Measurements from ENCODE around the gene SLC44A1.

Gene SLC44A1

GRCh38 chr9:105307591-105308130 is 63.2 kb downstream of the SLC44A1 start:
- DNase-seq = no peak

GRCh38 chr9:105308461-105309341 is 64.2 kb downstream of the SLC44A1 start:
- DNase-seq = no peak

GRCh38 chr9:105309531-105309931 is 65.1 kb downstream of the SLC44A1 start:
- DNase-seq = no peak

GRCh38 chr9:105311306-105311705 is 66.9 kb downstream of the SLC44A1 start:
- DNase-seq = no peak

DNA sequence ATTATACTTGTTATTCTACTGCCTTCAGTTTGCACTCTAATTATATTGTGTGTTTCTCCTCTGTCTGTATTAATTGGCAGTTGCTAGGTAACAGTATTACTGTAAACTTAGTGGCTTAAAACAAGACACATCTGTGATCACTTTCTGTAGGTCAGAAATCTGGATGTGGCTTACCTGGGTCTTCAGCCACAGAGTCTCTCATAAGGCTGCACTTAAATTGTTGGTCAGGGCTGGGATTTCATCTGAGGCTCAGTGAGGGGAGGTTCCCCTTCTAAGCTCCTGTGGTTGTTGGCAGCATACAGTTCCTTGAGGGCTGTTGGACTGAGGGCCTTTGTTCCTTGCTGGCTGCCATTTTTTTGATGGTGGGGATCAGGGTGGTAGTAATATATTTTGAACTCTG is 68.8 kb downstream of the SLC44A1 start:
- DNase-seq = no peak

DNA sequence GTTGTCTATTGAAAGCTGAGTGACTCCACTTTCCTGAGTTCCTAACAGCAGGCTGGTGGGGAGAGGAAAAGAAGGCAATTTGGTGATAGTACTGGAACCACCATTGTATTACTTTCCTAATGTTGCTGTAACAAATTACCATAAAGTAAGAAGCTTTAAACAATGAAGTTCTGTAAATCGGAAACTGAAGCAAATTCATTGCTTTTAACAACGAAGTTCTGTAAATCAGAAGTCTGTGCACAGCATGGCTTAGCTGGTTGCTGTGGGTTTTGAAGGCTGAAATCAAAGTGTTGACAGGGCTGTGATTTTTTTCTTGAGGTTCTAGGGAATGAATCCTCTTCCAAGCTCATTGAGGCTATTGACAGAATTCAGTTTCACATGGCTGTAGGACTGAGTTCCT is 72.3 kb downstream of the SLC44A1 start:
- no peak for DNase-seq

- DNase-seq = no peak
These were observed 74.3 kb downstream of the SLC44A1 start for GRCh38 chr9:105318729-105319191.

DNA sequence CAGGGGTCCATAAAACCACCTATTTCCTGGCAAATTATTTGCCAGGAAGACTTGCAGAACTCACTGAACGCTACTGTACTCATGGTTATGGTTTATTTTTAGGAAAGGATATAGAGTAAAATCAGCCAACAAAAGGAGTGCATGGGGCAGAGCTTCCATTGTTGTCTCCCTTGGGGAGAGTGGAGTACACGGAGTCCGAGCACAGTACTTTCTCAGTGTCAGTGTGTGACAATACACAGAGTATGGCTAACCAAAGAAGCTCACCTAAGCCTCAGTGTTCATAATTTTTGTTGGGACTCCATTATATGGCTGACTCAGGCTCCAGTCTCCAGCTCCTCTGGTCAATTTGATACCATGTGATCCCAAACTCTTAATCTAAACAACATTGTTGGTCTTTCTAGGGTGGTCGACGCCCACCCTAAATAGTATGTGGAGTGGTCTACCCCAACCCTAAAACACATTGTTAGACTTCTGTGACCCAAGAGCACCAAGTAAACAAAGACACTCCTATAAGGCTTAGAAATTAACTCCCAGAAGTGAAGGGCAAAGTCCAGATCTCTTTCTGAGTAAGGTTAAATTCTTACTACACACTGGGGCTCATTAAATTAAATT is 74.9 kb downstream of the SLC44A1 start:
- DNase-seq = no peak

DNA sequence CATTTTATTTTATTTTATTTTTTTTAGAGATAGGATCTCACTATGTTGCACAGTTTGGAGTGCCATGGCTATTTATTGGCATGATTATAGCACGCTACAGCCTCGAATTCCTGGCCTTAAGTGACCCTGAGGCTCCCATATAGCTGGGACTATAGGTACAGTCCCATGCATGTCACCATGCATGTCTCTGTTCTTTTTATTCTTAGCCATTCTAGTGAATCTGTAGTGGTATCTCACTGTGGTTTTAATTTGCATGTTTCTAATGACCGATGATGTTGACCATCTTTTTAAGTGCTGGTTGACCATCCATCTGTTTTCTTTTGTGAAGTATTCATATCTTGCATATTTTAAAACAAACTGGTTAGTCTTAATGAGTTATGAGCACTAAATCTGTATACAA is 76.1 kb downstream of the SLC44A1 start:
- no peak for DNase-seq

DNA sequence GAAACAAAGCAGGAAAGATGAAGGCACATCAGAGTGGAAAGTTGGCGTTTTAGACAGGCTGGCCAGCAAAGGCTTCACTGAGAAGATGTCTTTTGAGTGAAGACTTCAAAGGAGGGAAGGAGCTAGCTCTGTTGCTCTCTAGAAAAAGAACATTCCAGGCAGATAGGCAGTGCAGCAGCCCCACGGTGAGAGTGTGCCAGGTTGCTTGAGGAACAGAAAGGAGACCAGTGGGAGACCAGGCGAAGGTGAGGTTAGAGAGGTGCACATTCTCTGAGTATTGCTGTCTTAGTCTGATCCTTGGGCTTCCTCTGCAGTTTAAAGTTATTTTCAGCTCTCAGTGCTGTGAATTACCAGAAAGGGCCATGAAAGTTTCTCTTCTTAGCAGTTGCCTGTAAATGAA is 83.8 kb downstream of the SLC44A1 start:
- no peak for DNase-seq

GRCh38 chr9:105328872-105329718 is 84.6 kb downstream of the SLC44A1 start:
- DNase-seq = no peak

- DNase-seq = no peak
These were observed 85.2 kb downstream of the SLC44A1 start for GRCh38 chr9:105329719-105330062.

GRCh38 chr9:105330201-105330600 is 85.8 kb downstream of the SLC44A1 start:
- DNase-seq = no peak

DNA sequence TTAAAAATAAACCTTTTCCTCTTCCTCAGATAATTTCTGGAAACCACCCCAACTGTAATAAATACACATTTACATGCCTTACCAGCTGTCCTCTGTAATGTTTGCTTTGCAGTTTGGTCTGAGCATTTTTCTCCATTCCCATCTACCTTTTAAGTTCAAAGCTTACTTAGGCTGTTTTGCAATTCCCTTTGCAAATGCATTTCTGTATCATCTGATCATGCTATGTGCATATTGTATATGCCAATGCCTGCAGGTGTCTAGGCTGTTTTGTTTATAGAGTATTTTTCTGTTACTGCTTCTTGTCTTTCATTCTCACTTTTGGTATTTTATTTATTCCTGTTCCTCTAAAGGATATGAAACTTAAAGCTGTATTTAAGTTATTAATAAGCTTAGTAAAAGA is 86.3 kb downstream of the SLC44A1 start:
- no peak for DNase-seq

DNA sequence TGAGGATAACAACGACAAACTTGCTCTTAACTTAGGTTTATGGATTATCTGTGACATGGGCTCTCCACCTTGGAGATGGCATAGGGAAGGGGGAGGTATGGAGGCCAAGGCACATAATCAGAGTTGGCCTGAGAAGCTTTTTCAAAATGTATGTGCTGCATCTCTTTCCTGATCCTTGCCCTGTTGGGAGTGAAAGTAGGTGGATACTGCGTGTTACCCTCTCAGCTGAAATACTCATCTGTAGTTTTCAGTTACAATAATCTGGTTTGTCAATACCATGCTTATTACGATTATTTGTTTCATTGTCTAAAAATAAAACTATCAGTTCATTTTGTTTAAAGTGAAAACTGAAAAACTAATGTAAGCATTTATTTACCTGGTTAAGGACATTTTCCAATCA is 86.7 kb downstream of the SLC44A1 start:
- DNase-seq = no peak

- no peak for DNase-seq
These were observed 87.3 kb downstream of the SLC44A1 start for GRCh38 chr9:105331755-105332154.

DNA sequence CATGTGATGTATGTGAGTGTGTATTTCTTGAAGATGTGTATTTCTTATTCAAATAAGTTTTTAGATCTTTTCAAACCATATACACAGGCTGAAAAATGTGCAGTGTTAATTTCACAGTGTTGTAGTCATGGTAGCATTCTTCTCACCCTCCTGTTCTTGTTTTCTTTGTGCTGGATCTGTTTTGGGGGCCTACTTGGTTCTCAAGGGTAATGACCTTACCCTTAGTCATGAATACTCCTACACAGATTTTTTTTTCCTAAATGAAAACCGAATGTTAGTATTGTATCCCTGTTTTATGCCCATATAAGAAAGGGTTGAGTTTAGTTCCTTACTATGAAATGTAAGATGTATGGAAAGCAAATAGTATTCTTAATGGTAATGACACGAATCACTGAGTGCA is 88.0 kb downstream of the SLC44A1 start:
- DNase-seq = no peak

GRCh38 chr9:105333076-105333475 is 88.6 kb downstream of the SLC44A1 start:
- no peak for DNase-seq

DNA sequence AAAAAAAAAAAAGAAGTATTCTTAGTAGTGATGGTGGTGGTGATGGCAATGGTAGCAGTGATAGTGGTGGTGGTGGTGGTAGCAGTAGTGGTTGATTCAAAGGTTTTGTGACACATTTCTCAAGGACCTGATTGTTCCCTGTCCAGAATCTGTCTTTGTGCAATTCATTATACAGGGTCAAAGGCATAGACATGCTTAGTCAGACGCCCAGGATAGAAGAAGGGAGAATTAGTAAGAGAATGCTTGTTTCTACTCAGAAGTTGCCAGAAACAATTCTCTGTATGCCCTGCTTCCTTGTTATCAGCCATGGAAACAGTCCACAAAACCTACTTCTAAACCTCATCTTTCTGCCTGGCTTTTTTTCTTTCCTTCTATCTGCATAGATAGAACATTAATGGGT is 89.4 kb downstream of the SLC44A1 start:
- no peak for DNase-seq

- DNase-seq = no peak
These were observed 93.9 kb downstream of the SLC44A1 start for GRCh38 chr9:105338308-105338707.

DNA sequence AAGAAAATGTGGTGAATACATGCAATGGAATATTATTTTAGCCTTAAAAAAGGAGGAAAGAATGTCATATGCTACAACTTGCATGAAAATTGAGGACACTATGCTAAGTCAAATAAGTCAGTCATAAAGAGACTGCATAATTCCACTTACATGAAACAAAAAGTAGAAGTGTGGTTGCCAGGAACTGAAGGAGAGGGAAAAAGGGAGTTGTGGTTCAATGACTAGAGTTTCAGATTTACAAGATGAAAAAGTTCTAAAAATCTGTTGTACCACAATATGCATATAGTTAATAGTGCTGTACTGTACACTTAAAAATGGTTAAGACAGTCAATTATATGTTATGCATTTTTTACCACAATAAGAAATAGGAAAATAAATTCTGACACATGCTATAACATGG is 95.4 kb downstream of the SLC44A1 start:
- DNase-seq = no peak

DNA sequence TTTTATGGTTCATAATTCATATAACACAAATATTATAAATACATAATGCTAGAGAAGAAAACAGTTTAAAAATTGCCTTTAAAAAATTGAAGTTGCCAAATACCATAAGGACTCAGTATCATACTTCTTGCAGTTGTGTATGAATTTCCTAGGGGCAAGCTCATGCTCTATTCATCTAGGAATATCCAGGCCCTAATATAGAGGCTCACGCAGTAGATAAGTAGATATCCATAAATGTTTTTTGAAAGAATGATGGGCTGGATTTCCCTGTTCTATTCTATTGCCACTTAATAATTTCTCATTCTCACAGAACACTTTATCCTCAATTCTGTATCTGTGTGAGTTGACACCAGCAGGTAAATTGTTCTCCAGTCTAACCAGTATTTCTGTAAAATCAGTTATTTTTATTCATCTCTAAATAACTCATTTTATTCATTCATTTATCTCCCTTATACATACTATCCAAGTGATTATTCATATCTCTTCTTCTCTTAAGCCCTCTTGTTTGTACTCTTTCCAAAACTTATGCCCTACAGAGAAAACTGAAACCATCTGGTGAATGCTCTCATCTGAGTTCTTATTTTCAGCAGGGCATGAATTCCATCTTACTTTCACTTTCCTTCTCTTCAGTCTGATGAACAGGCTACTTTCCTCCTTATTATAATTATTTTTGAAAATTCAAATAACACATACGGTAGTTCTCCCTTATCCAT is 97.1 kb downstream of the SLC44A1 start:
- DNase-seq = no peak

DNA sequence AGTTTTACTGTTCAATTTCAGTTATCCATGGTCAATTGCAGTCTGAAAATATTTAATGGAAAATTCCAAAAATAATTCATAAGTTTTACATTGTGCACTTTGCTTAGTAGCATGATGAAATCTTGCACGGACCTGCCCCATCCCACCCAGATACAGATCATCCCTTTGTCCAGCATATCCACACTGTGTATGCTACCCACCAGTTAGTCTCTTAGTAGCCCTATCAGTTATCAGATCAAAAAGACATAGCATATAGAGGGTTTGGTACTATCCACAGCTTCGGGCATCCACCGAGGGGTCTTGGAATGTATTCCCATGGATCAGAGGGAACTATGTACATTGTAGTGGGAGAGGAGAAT is 97.7 kb downstream of the SLC44A1 start:
- no peak for DNase-seq
